ENCODE results near the gene ETV7. TPM values are rescaled to one million over a fixed set of nuclear protein-coding genes. Genes with fewer than 3 reads are reported as not detected.

The ETV7 gene
- total and polyA plus RNA-seq, 2 experiments from 2014 or later = 0.47 to 1.2 TPM

- Histone ChIP-seq H2AFZ (no peak overlapping the region), H3K36me3 (ENCODE audit: insufficient read depth) (no peaks in the 10 kb centered on the region), H3F3A (replicated peaks; ENCODE audit: low read depth) (no peaks in the 10 kb centered on the region), H3K27ac (ENCODE audit: low read depth) (no peak overlapping the region), H3K4me2 (no peak overlapping the region), H3K27me3 (ENCODE audit: insufficient read depth) (no peaks in the 10 kb centered on the region), H3K9me2 (ENCODE audit: insufficient read depth) (no peaks in the 10 kb centered on the region), H3K79me2 (replicated peaks; ENCODE audit: insufficient read depth) (no peaks in the 10 kb centered on the region), H3K4me3 (no peak overlapping the region), H4K20me1 (replicated peaks; ENCODE audit: insufficient read depth) (no peaks in the 10 kb centered on the region), H3K4me1 (ENCODE audit: insufficient read depth) (0 out of 2 replicates have a peak, but pooled peaks cover 7% of the 10 kb centered on the region)
- H3K36me3 Mint-ChIP-seq (ENCODE audit: low read depth) = no peaks in the 10 kb centered on the region
- no peak for DNase-seq (ENCODE audit: low spot score)
- TF ChIP-seq ZNF462 (CRISPR knock-in tag; IDR thresholded peaks at IDR 0.05) (no peak), CREB1 (CRISPR knock-in tag; IDR thresholded peaks at IDR 0.05; ENCODE audit: low read depth) (no peak), EZH2phosphoT487 (IDR thresholded peaks at IDR 0.05; ENCODE audit: unreplicated experiment) (no peak), EZH2 (IDR thresholded peaks at IDR 0.05; ENCODE audit: low read depth, unreplicated experiment) (no peak), STAT1 (IDR thresholded peaks at IDR 0.05; ENCODE audit: unreplicated experiment) (no peak), ZNF331 (CRISPR knock-in tag; IDR thresholded peaks at IDR 0.05; ENCODE audit: low read depth) (no peak), POLR2AphosphoS5 (IDR thresholded peaks at IDR 0.05; ENCODE audit: low read depth) (no peak), JUNB (IDR thresholded peaks at IDR 0.05; ENCODE audit: unreplicated experiment) (no peak), NANOG (IDR thresholded peaks at IDR 0.05; ENCODE audit: borderline replicate concordance) (no peak), ZNF114 (CRISPR knock-in tag; IDR thresholded peaks at IDR 0.05) (no peak), CTCF (conservative IDR thresholded peaks at IDR 0.05; ENCODE audit: low read depth in 2 of 2) (no peak)
- TF ChIP-seq, protein P1, sequence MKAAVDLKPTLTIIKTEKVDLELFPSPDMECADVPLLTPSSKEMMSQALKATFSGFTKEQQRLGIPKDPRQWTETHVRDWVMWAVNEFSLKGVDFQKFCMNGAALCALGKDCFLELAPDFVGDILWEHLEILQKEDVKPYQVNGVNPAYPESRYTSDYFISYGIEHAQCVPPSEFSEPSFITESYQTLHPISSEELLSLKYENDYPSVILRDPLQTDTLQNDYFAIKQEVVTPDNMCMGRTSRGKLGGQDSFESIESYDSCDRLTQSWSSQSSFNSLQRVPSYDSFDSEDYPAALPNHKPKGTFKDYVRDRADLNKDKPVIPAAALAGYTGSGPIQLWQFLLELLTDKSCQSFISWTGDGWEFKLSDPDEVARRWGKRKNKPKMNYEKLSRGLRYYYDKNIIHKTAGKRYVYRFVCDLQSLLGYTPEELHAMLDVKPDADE (IDR thresholded peaks at IDR 0.05) = no peak
- TF ChIP-seq, protein P2, sequence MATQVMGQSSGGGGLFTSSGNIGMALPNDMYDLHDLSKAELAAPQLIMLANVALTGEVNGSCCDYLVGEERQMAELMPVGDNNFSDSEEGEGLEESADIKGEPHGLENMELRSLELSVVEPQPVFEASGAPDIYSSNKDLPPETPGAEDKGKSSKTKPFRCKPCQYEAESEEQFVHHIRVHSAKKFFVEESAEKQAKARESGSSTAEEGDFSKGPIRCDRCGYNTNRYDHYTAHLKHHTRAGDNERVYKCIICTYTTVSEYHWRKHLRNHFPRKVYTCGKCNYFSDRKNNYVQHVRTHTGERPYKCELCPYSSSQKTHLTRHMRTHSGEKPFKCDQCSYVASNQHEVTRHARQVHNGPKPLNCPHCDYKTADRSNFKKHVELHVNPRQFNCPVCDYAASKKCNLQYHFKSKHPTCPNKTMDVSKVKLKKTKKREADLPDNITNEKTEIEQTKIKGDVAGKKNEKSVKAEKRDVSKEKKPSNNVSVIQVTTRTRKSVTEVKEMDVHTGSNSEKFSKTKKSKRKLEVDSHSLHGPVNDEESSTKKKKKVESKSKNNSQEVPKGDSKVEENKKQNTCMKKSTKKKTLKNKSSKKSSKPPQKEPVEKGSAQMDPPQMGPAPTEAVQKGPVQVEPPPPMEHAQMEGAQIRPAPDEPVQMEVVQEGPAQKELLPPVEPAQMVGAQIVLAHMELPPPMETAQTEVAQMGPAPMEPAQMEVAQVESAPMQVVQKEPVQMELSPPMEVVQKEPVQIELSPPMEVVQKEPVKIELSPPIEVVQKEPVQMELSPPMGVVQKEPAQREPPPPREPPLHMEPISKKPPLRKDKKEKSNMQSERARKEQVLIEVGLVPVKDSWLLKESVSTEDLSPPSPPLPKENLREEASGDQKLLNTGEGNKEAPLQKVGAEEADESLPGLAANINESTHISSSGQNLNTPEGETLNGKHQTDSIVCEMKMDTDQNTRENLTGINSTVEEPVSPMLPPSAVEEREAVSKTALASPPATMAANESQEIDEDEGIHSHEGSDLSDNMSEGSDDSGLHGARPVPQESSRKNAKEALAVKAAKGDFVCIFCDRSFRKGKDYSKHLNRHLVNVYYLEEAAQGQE (IDR thresholded peaks at IDR 0.05; ENCODE audit: unreplicated experiment) = no peak
- H3K9me3 Mint-ChIP-seq = no peaks in the 10 kb centered on the region
- H3K27ac Mint-ChIP-seq = no peak overlapping the region
- no peak overlapping the region for H3K4me3 Mint-ChIP-seq
- H3K27me3 Mint-ChIP-seq (ENCODE audit: insufficient read depth, low read depth, poor library complexity) = peaks cover 5% of the 10 kb centered on the region
- ATAC-seq = no peak
- peaks cover 25% of the 10 kb centered on the region for H3K4me1 Mint-ChIP-seq
Observed at GRCh38 chr6:36378936-36379335, 8.5 kb downstream of the ETV7 start.
